OCI-LY7 (cell line): ENCODE results near the gene SLC35B3. TPM values are rescaled to one million over a fixed set of nuclear protein-coding genes. Genes with fewer than 3 reads are reported as not detected.

Experiments used
- BruUV-seq: library from RNA; stranded (reverse); fragments of 400-500 nt; replicated peaks from 2 replicates; lab custom pipeline; 2021; lab: Mats Ljungman, UMichigan
- CTCF ChIA-PET: fragments of 300-600 bp; sonication (Branson Sonifier 250); formaldehyde crosslinking; loops from one replicate; lab custom pipeline; 2022; ENCODE audit warnings: antibody characterized with exemption; ENCODE audit not compliant: unreplicated experiment; lab: Charles Lee
- POLR2A ChIA-PET: fragments of 300-600 bp; sonication (Branson Sonifier 250); formaldehyde crosslinking; loops from one replicate; lab custom pipeline; 2022; ENCODE audit warnings: antibody characterized with exemption; lab: Charles Lee
- DNase-seq: peaks from one replicate; pipeline ENCODE4 v3.0.0-alpha.2; 2015; ENCODE audit warnings: low spot score
- H2AFZ ChIP-seq: fragments of 200-600 bp; sonication (generic), shearing (Covaris generic); 2 replicates; pipeline ENCODE4 v1.6.1; 2014; ENCODE audit warnings: mild to moderate bottlenecking, antibody characterized with exemption, low read length, moderate library complexity
- H3K27ac ChIP-seq: fragments of 200-600 bp; sonication (generic); 2 replicates; pipeline ENCODE4 v1.5.1; 2014; ENCODE audit warnings: mixed run types, low read depth, mild to moderate bottlenecking, moderate library complexity, low read length, inconsistent platforms; ENCODE audit not compliant: poor library complexity, severe bottlenecking
- H3K36me3 ChIP-seq: fragments of 200-600 bp; sonication (generic); 2 replicates; pipeline ENCODE4 v1.6.1; 2014; ENCODE audit warnings: mild to moderate bottlenecking, antibody characterized with exemption, low read length, moderate library complexity, mixed read lengths; ENCODE audit not compliant: insufficient read depth
- H3K4me1 ChIP-seq: fragments of 200-600 bp; sonication (generic); 2 replicates; pipeline ENCODE4 v1.5.1; 2014; ENCODE audit warnings: mild to moderate bottlenecking, low read length; ENCODE audit not compliant: insufficient read depth, poor library complexity, severe bottlenecking
- H3K4me2 ChIP-seq: fragments of 200-600 bp; sonication (generic); 2 replicates; pipeline ENCODE4 v1.6.1; 2014; ENCODE audit warnings: mild to moderate bottlenecking, low read length
- H3K4me3 ChIP-seq: fragments of 200-600 bp; sonication (generic); 2 replicates; pipeline ENCODE4 v1.5.1; 2014; ENCODE audit warnings: mild to moderate bottlenecking, low read depth, low read length; ENCODE audit not compliant: poor library complexity, severe bottlenecking
- H3K79me2 ChIP-seq: fragments of 200-600 bp; sonication (generic); 2 replicates; pipeline ENCODE4 v1.6.1; 2016; ENCODE audit warnings: low read depth, mild to moderate bottlenecking, low read length, moderate library complexity, mixed read lengths; ENCODE audit not compliant: insufficient read depth
- H3K9me2 ChIP-seq: fragments of 200-600 bp; sonication (generic); 2 replicates; pipeline ENCODE4 v1.6.1; 2016; ENCODE audit warnings: mild to moderate bottlenecking, low read length, mixed read lengths; ENCODE audit not compliant: insufficient read depth
- H3K9me3 ChIP-seq: fragments of 200-600 bp; sonication (generic); 2 replicates; pipeline ENCODE4 v1.6.1; 2014; ENCODE audit warnings: mild to moderate bottlenecking, mixed run types, low read length, mixed read lengths
- H4K20me1 ChIP-seq: fragments of 200-600 bp; sonication (generic); 2 replicates; pipeline ENCODE4 v1.6.1; 2014; ENCODE audit warnings: mild to moderate bottlenecking, antibody characterized with exemption, low read length, moderate library complexity, mixed read lengths; ENCODE audit not compliant: insufficient read depth
- CTCF ChIP-seq: fragments of 200-600 bp; sonication (generic); conservative IDR thresholded peaks from 2 replicates; pipeline ENCODE4 v1.5.1; 2014; ENCODE audit warnings: mild to moderate bottlenecking, antibody characterized with exemption, low read length, moderate library complexity, mixed read lengths
- EZH2phosphoT487 ChIP-seq: fragments of 200-600 bp; sonication (generic); IDR thresholded peaks from 2 replicates; pipeline ENCODE4 v1.6.1; 2018; ENCODE audit warnings: low read depth, borderline replicate concordance, mild to moderate bottlenecking, mixed run types, antibody characterized with exemption, low read length, moderate library complexity, mixed read lengths
- intact Hi-C: fragments of 100-400 bp; cut with micrococcal nuclease; formaldehyde crosslinking; loops from one replicate; pipeline ENCODE4 v1.10.0; 2022; ENCODE audit not compliant: unreplicated experiment
- total RNA-seq, 2 experiments: library from RNA; depleted of rRNA in 1 of 2; stranded (reverse); fragments of >200 nt in 1 of 2; shearing (Covaris generic) in 1 of 2; gene quantifications; 2 replicates each; pipeline ENCODE4 v1.2.3, GENCODE V29; 2014 to 2022

Gene SLC35B3
- total RNA-seq, 2 experiments from 2014 or later, result 10.3 to 16.1 TPM

DNA sequence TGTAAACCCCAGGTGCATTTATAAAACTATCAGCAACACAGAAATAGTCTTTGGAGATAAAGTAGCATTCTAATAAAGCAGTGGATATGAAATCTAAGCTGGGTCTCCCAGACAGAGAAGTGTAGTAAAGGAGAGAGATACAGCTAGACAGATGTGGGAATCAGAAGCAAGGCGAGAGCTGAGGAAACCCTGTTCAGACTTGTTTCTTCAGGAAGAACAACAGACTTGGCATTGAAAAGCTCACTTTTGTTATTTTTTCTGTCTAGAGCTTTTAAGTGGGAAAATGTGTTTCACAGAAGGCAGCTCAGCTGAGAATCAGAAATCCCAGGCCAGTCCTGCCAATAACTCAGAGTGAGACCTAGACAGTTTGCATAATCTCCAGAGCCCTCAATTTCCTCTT lies 52.9 kb downstream of the SLC35B3 start:
- ChIA-PET POLR2A (interaction anchor here (0.6 kb wide), 1 partner anchor 473 kb away, joined by 3 read pairs; no protein-coding TSS in a partner anchor), CTCF (no interaction called here)
- Histone ChIP-seq H3K79me2 (no peaks in the 10 kb centered on the region), H3K4me3 (no peak overlapping the region), H3K4me1 (no peaks in the 10 kb centered on the region), H3K4me2 (no peak overlapping the region), H2AFZ (no peak overlapping the region), H3K27ac (no peak overlapping the region), H3K9me3 (no peaks in the 10 kb centered on the region), H3K36me3 (no peaks in the 10 kb centered on the region), H3K9me2 (no peaks in the 10 kb centered on the region), H4K20me1 (no peaks in the 10 kb centered on the region)
- TF ChIP-seq CTCF (no peak), EZH2phosphoT487 (no peak)
- no TSS peak for BruUV-seq
- intact Hi-C loops, result no loop called here
- no peak for DNase-seq

DNA sequence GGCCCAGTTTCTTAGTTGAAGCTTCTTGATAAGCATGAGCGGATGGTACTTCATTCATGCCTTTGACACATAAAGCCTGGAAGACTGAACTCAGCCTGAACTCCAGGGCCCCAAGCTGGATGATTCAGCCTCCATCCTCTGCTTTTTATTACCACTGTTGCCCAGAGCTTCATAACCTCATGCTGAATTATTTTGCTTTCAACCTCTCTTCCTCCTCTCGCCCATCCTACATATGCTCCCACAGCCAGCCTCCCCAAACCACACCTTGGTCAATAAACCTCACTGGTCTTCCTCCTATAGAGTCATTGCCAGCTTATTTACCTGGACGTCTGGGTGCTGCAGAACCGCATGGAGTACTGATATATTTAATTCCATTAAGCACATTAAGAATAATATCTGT lies 59.4 kb downstream of the SLC35B3 start:
- Histone ChIP-seq H3K9me2 (no peaks in the 10 kb centered on the region), H2AFZ (no peak overlapping the region), H4K20me1 (no peaks in the 10 kb centered on the region), H3K36me3 (no peaks in the 10 kb centered on the region), H3K4me1 (no peaks in the 10 kb centered on the region), H3K4me2 (no peak overlapping the region), H3K27ac (no peak overlapping the region), H3K4me3 (no peak overlapping the region), H3K9me3 (no peaks in the 10 kb centered on the region), H3K79me2 (no peaks in the 10 kb centered on the region)
- intact Hi-C loops, result no loop called here
- no peak for DNase-seq
- ChIA-PET CTCF (no interaction called here), POLR2A (no interaction called here)
- no TSS peak for BruUV-seq
- TF ChIP-seq EZH2phosphoT487 (no peak), CTCF (no peak)
